Measurements from ENCODE around the gene BTBD1.

BTBD1 gene

DNA sequence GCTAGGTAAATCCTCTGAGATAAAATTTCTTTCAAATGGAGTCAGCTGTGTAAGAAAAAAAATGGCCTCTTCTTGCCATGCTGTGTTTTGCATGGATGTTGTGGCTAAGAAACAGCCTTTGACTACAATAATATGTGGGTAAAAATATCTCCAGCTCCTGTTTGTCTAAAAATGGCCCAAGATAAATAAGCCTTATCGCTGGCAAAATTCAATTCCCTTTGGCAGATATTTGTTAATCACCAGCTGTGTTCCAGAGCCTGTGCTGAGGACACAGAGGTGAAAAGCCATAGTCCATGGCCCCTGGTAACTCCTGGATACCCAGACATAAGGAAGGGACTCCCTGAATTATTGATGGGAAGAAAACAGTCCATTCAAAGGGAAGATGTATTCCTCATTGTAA, 96.4 kb downstream of the BTBD1 start:
- H2AK5ac ChIP-seq (ENCODE audit: low read length), result no peak overlapping the region
- no peak overlapping the region for H3K27ac ChIP-seq (ENCODE audit: low read depth, low read length)
- H3K9me3 ChIP-seq (ENCODE audit: insufficient read depth, low read depth, low read length), result no peaks in the 10 kb centered on the region
- no peak overlapping the region for H3K18ac ChIP-seq (ENCODE audit: low read length)
- no peak overlapping the region for H3K14ac ChIP-seq (ENCODE audit: low read length)
- no peak overlapping the region for H3K4me2 ChIP-seq (ENCODE audit: low read length)
- WGBS (ENCODE audit: extremely low coverage, insufficient coverage, insufficient read length), result no CpG with 5 or more reads among the region's 1 CpG
- no peak overlapping the region for H4K8ac ChIP-seq (ENCODE audit: low read depth, low read length)
- no peak overlapping the region for H4K12ac ChIP-seq (ENCODE audit: low read depth, low read length)
- H3K79me1 ChIP-seq (ENCODE audit: low read length), result peaks cover 2% of the 10 kb centered on the region
- no peaks in the 10 kb centered on the region for H3K27me3 ChIP-seq (ENCODE audit: insufficient read depth, low read length)
- H3K4ac ChIP-seq (ENCODE audit: low read depth, low read length), result no peak overlapping the region
- no peak overlapping the region for H3K23ac ChIP-seq (ENCODE audit: low read length)
- no peak overlapping the region for H2AFZ ChIP-seq (ENCODE audit: insufficient read depth, low read length, poor library complexity)
- H4K91ac ChIP-seq (ENCODE audit: low read depth, low read length), result no peak overlapping the region
- no peak overlapping the region for H3K9ac ChIP-seq (ENCODE audit: low read length)
- H3K4me3 ChIP-seq (ENCODE audit: low read depth, low read length), result no peak overlapping the region
- H3K79me2 ChIP-seq (ENCODE audit: control insufficient read depth, insufficient read depth, low read length, poor library complexity), result no peaks in the 10 kb centered on the region
- H2BK12ac ChIP-seq (ENCODE audit: low read length), result no peak overlapping the region
- H3K36me3 ChIP-seq (ENCODE audit: control insufficient read depth in 1 of 2, insufficient read depth in 2 of 2, low read length in 2 of 2), result no peaks in the 10 kb centered on the region
- DNase-seq, result no peak
- H3K4me1 ChIP-seq (ENCODE audit: control insufficient read depth in 1 of 2, insufficient read depth in 2 of 2, low read length in 2 of 2), result peaks cover 0 to 1% of the 10 kb centered on the region in 2 experiments
- H2BK120ac ChIP-seq (ENCODE audit: insufficient read depth, low read length, poor library complexity), result no peak overlapping the region
- H2BK5ac ChIP-seq (ENCODE audit: low read depth, low read length, poor library complexity), result no peak overlapping the region

- H3K27me3 ChIP-seq (ENCODE audit: insufficient read depth, low read length), result no peaks in the 10 kb centered on the region
- H4K91ac ChIP-seq (ENCODE audit: low read depth, low read length), result no peak overlapping the region
- H3K36me3 ChIP-seq (ENCODE audit: control insufficient read depth in 1 of 2, insufficient read depth in 2 of 2, low read length in 2 of 2), result no peaks in the 10 kb centered on the region
- no peak overlapping the region for H4K12ac ChIP-seq (ENCODE audit: low read depth, low read length)
- no peak overlapping the region for H3K4me2 ChIP-seq (ENCODE audit: low read length)
- H3K4me1 ChIP-seq (ENCODE audit: control insufficient read depth in 1 of 2, insufficient read depth in 2 of 2, low read length in 2 of 2), result peaks cover 0 to 1% of the 10 kb centered on the region in 2 experiments
- H3K14ac ChIP-seq (ENCODE audit: low read length), result no peak overlapping the region
- H3K9ac ChIP-seq (ENCODE audit: low read length), result no peak overlapping the region
- H2AFZ ChIP-seq (ENCODE audit: insufficient read depth, low read length, poor library complexity), result no peak overlapping the region
- no peak overlapping the region for H3K18ac ChIP-seq (ENCODE audit: low read length)
- H2BK12ac ChIP-seq (ENCODE audit: low read length), result no peak overlapping the region
- H3K4ac ChIP-seq (ENCODE audit: low read depth, low read length), result no peak overlapping the region
- H4K8ac ChIP-seq (ENCODE audit: low read depth, low read length), result no peak overlapping the region
- H2BK5ac ChIP-seq (ENCODE audit: low read depth, low read length, poor library complexity), result no peak overlapping the region
- H3K79me2 ChIP-seq (ENCODE audit: control insufficient read depth, insufficient read depth, low read length, poor library complexity), result no peaks in the 10 kb centered on the region
- H3K27ac ChIP-seq (ENCODE audit: low read depth, low read length), result no peak overlapping the region
- H2BK120ac ChIP-seq (ENCODE audit: insufficient read depth, low read length, poor library complexity), result no peak overlapping the region
- DNase-seq, result peak; percentile 13 to 34
- H3K4me3 ChIP-seq (ENCODE audit: low read depth, low read length), result no peak overlapping the region
- H3K23ac ChIP-seq (ENCODE audit: low read length), result peak overlapping the region; percentile 78
- no CpG with 5 or more reads among the region's 3 CpGs for WGBS (ENCODE audit: extremely low coverage, insufficient coverage, insufficient read length)
- H3K79me1 ChIP-seq (ENCODE audit: low read length), result peaks cover 2% of the 10 kb centered on the region
- no peak overlapping the region for H2AK5ac ChIP-seq (ENCODE audit: low read length)
- no peaks in the 10 kb centered on the region for H3K9me3 ChIP-seq (ENCODE audit: insufficient read depth, low read depth, low read length)
Measured at GRCh38 chr15:82970078-82970686, 96.9 kb downstream of the BTBD1 start.

GRCh38 chr15:82969353-82969752, 97.7 kb downstream of the BTBD1 start:
- Histone ChIP-seq H3K9me3 (ENCODE audit: insufficient read depth, low read depth, low read length) (no peaks in the 10 kb centered on the region), H2BK12ac (ENCODE audit: low read length) (no peak overlapping the region), H3K23ac (ENCODE audit: low read length) (no peak overlapping the region), H2AFZ (ENCODE audit: insufficient read depth, low read length, poor library complexity) (no peak overlapping the region), H4K91ac (ENCODE audit: low read depth, low read length) (no peak overlapping the region), H3K79me2 (ENCODE audit: control insufficient read depth, insufficient read depth, low read length, poor library complexity) (no peaks in the 10 kb centered on the region), H3K36me3 (ENCODE audit: control insufficient read depth in 1 of 2, insufficient read depth in 2 of 2, low read length in 2 of 2) (no peaks in the 10 kb centered on the region), H3K14ac (ENCODE audit: low read length) (no peak overlapping the region), H3K4me2 (ENCODE audit: low read length) (no peak overlapping the region), H3K79me1 (ENCODE audit: low read length) (peaks cover 2% of the 10 kb centered on the region), H2BK5ac (ENCODE audit: low read depth, low read length, poor library complexity) (no peak overlapping the region), H2BK120ac (ENCODE audit: insufficient read depth, low read length, poor library complexity) (no peak overlapping the region), H3K27me3 (ENCODE audit: insufficient read depth, low read length) (no peaks in the 10 kb centered on the region), H3K27ac (ENCODE audit: low read depth, low read length) (no peak overlapping the region), H4K12ac (ENCODE audit: low read depth, low read length) (no peak overlapping the region), H3K4me1 (ENCODE audit: control insufficient read depth in 1 of 2, insufficient read depth in 2 of 2, low read length in 2 of 2) (peaks cover 0 to 1% of the 10 kb centered on the region in 2 experiments), H3K18ac (ENCODE audit: low read length) (no peak overlapping the region), H3K9ac (ENCODE audit: low read length) (no peak overlapping the region), H3K4me3 (ENCODE audit: low read depth, low read length) (no peak overlapping the region), H3K4ac (ENCODE audit: low read depth, low read length) (no peak overlapping the region), H2AK5ac (ENCODE audit: low read length) (no peak overlapping the region), H4K8ac (ENCODE audit: low read depth, low read length) (no peak overlapping the region)
- WGBS (ENCODE audit: extremely low coverage, insufficient coverage, insufficient read length), result no CpG with 5 or more reads among the region's 7 CpGs
- DNase-seq, result no peak

GRCh38 chr15:82968066-82968465, 99.0 kb downstream of the BTBD1 start:
- Histone ChIP-seq H3K27ac (ENCODE audit: low read depth, low read length) (no peak overlapping the region), H3K27me3 (ENCODE audit: insufficient read depth, low read length) (no peaks in the 10 kb centered on the region), H2BK12ac (ENCODE audit: low read length) (no peak overlapping the region), H3K79me2 (ENCODE audit: control insufficient read depth, insufficient read depth, low read length, poor library complexity) (no peaks in the 10 kb centered on the region), H3K4ac (ENCODE audit: low read depth, low read length) (no peak overlapping the region), H3K4me3 (ENCODE audit: low read depth, low read length) (no peak overlapping the region), H3K14ac (ENCODE audit: low read length) (no peak overlapping the region), H3K4me2 (ENCODE audit: low read length) (no peak overlapping the region), H3K9me3 (ENCODE audit: insufficient read depth, low read depth, low read length) (no peaks in the 10 kb centered on the region), H4K8ac (ENCODE audit: low read depth, low read length) (no peak overlapping the region), H3K36me3 (ENCODE audit: control insufficient read depth in 1 of 2, insufficient read depth in 2 of 2, low read length in 2 of 2) (no peaks in the 10 kb centered on the region), H2AFZ (ENCODE audit: insufficient read depth, low read length, poor library complexity) (no peak overlapping the region), H3K4me1 (ENCODE audit: control insufficient read depth in 1 of 2, insufficient read depth in 2 of 2, low read length in 2 of 2) (peaks cover 0 to 1% of the 10 kb centered on the region in 2 experiments), H2BK5ac (ENCODE audit: low read depth, low read length, poor library complexity) (no peak overlapping the region), H2AK5ac (ENCODE audit: low read length) (no peak overlapping the region), H4K12ac (ENCODE audit: low read depth, low read length) (no peak overlapping the region), H3K23ac (ENCODE audit: low read length) (no peak overlapping the region), H2BK120ac (ENCODE audit: insufficient read depth, low read length, poor library complexity) (no peak overlapping the region), H3K18ac (ENCODE audit: low read length) (no peak overlapping the region), H3K9ac (ENCODE audit: low read length) (no peak overlapping the region), H3K79me1 (ENCODE audit: low read length) (peaks cover 2% of the 10 kb centered on the region), H4K91ac (ENCODE audit: low read depth, low read length) (no peak overlapping the region)
- no CpG with 5 or more reads among the region's 4 CpGs for WGBS (ENCODE audit: extremely low coverage, insufficient coverage, insufficient read length)
- peak; percentile 9 to 39 for DNase-seq

Data from trophoblast cell (in vitro differentiated cells and primary cell).